ENCODE measurements around the gene LRP1.

The LRP1 gene

GRCh38 chr12:57150400-57151000 lies 22.2 kb downstream of the LRP1 start:
- ATAC-seq (no peak), DNase-seq (no peak)
- H3K4me1 Mint-ChIP-seq = no peaks in the 10 kb centered on the region

GRCh38 chr12:57151741-57152630 lies 23.7 kb downstream of the LRP1 start:
- DNase-seq = no peak
- ATAC-seq = no peak
- no peaks in the 10 kb centered on the region for H3K9me3 Mint-ChIP-seq
- H3K4me3 Mint-ChIP-seq = no peak overlapping the region
- H3K27ac Mint-ChIP-seq = no peak overlapping the region
- H3K27me3 Mint-ChIP-seq = peaks cover 6% of the 10 kb centered on the region
- no peaks in the 10 kb centered on the region for H3K4me1 Mint-ChIP-seq

More at GRCh38 chr12:57150400-57151000, 22.2 kb downstream of the LRP1 start:
- Mint-ChIP-seq H3K4me3 (no peak overlapping the region), H3K27me3 (no peaks in the 10 kb centered on the region), H3K9me3 (no peaks in the 10 kb centered on the region), H3K27ac (no peak overlapping the region)

GRCh38 chr12:57152639-57153038 lies 24.4 kb downstream of the LRP1 start:
- Mint-ChIP-seq H3K27ac (no peak overlapping the region), H3K27me3 (peaks cover 6% of the 10 kb centered on the region), H3K4me3 (no peak overlapping the region), H3K4me1 (peaks cover 3% of the 10 kb centered on the region), H3K9me3 (no peaks in the 10 kb centered on the region)
- ATAC-seq (no peak), DNase-seq (no peak)

GRCh38 chr12:57153415-57153997 lies 25.2 kb downstream of the LRP1 start:
- H3K4me1 Mint-ChIP-seq = peaks cover 10% of the 10 kb centered on the region
- DNase-seq = no peak
- H3K4me3 Mint-ChIP-seq = no peak overlapping the region
- H3K27me3 Mint-ChIP-seq = peaks cover 6% of the 10 kb centered on the region
- no peak overlapping the region for H3K27ac Mint-ChIP-seq
- no peaks in the 10 kb centered on the region for H3K9me3 Mint-ChIP-seq
- no peak for ATAC-seq

GRCh38 chr12:57154076-57154475 lies 25.8 kb downstream of the LRP1 start:
- H3K4me3 Mint-ChIP-seq = no peak overlapping the region
- peaks cover 6% of the 10 kb centered on the region for H3K27me3 Mint-ChIP-seq
- H3K9me3 Mint-ChIP-seq = no peaks in the 10 kb centered on the region
- DNase-seq (no peak), ATAC-seq (no peak)
- no peak overlapping the region for H3K27ac Mint-ChIP-seq
- peaks cover 10% of the 10 kb centered on the region for H3K4me1 Mint-ChIP-seq

- no peak for ATAC-seq
- Mint-ChIP-seq H3K27me3 (peaks cover 6% of the 10 kb centered on the region), H3K9me3 (no peaks in the 10 kb centered on the region), H3K27ac (peak overlapping the region in 1 of 2 donors; percentile 80), H3K4me1 (peaks cover 10% of the 10 kb centered on the region), H3K4me3 (no peak overlapping the region)
- DNase-seq = no peak
Measured at GRCh38 chr12:57154804-57155434, 26.6 kb downstream of the LRP1 start.

GRCh38 chr12:57156701-57157403 lies 28.6 kb downstream of the LRP1 start:
- DNase-seq (no peak), ATAC-seq (no peak)
- H3K4me3 Mint-ChIP-seq = no peak overlapping the region
- H3K27me3 Mint-ChIP-seq = peaks cover 6% of the 10 kb centered on the region
- H3K4me1 Mint-ChIP-seq = peaks cover 10% of the 10 kb centered on the region
- H3K27ac Mint-ChIP-seq = no peak overlapping the region
- H3K9me3 Mint-ChIP-seq = no peaks in the 10 kb centered on the region

GRCh38 chr12:57157588-57158173 lies 29.4 kb downstream of the LRP1 start:
- H3K4me1 Mint-ChIP-seq = peaks cover 10% of the 10 kb centered on the region
- no peak for DNase-seq
- H3K27ac Mint-ChIP-seq = no peak overlapping the region
- peak; percentile 64 for ATAC-seq
- no peak overlapping the region for H3K4me3 Mint-ChIP-seq
- no peaks in the 10 kb centered on the region for H3K9me3 Mint-ChIP-seq
- peaks cover 6% of the 10 kb centered on the region for H3K27me3 Mint-ChIP-seq

- H3K9me3 Mint-ChIP-seq = no peaks in the 10 kb centered on the region
- DNase-seq (no peak), ATAC-seq (no peak)
- peaks cover 10% of the 10 kb centered on the region for H3K4me1 Mint-ChIP-seq
- H3K27me3 Mint-ChIP-seq = peaks cover 6% of the 10 kb centered on the region
- no peak overlapping the region for H3K4me3 Mint-ChIP-seq
- no peak overlapping the region for H3K27ac Mint-ChIP-seq
Measured at GRCh38 chr12:57158186-57158585, 29.9 kb downstream of the LRP1 start.

- H3K27ac Mint-ChIP-seq = no peak overlapping the region
- DNase-seq = no peak
- peaks cover 10% of the 10 kb centered on the region for H3K4me1 Mint-ChIP-seq
- peaks cover 6% of the 10 kb centered on the region for H3K27me3 Mint-ChIP-seq
- no peak overlapping the region for H3K4me3 Mint-ChIP-seq
- no peak for ATAC-seq
- no peaks in the 10 kb centered on the region for H3K9me3 Mint-ChIP-seq
Measured at GRCh38 chr12:57158665-57159064, 30.4 kb downstream of the LRP1 start.

GRCh38 chr12:57159311-57159710 lies 31.0 kb downstream of the LRP1 start:
- no peak overlapping the region for H3K4me3 Mint-ChIP-seq
- peaks cover 10% of the 10 kb centered on the region for H3K4me1 Mint-ChIP-seq
- no peaks in the 10 kb centered on the region for H3K9me3 Mint-ChIP-seq
- H3K27ac Mint-ChIP-seq = peak overlapping the region in 1 of 2 donors; percentile 27
- peaks cover 6% of the 10 kb centered on the region for H3K27me3 Mint-ChIP-seq
- ATAC-seq (no peak), DNase-seq (no peak)

- ATAC-seq (no peak), DNase-seq (no peak)
- H3K27ac Mint-ChIP-seq = no peak overlapping the region
- H3K27me3 Mint-ChIP-seq = peaks cover 6% of the 10 kb centered on the region
- H3K4me1 Mint-ChIP-seq = peaks cover 10% of the 10 kb centered on the region
- H3K9me3 Mint-ChIP-seq = no peaks in the 10 kb centered on the region
- no peak overlapping the region for H3K4me3 Mint-ChIP-seq
Measured at GRCh38 chr12:57160040-57160439, 31.8 kb downstream of the LRP1 start.

- H3K9me3 Mint-ChIP-seq = no peaks in the 10 kb centered on the region
- H3K4me3 Mint-ChIP-seq = no peak overlapping the region
- H3K27me3 Mint-ChIP-seq = peaks cover 6% of the 10 kb centered on the region
- ATAC-seq = no peak
- H3K4me1 Mint-ChIP-seq = peaks cover 10% of the 10 kb centered on the region
- H3K27ac Mint-ChIP-seq = no peak overlapping the region
- DNase-seq = no peak
Measured at GRCh38 chr12:57160741-57161140, 32.5 kb downstream of the LRP1 start.

GRCh38 chr12:57161491-57161890 lies 33.2 kb downstream of the LRP1 start:
- no peak for DNase-seq
- H3K4me3 Mint-ChIP-seq = no peak overlapping the region
- H3K4me1 Mint-ChIP-seq = peaks cover 14% of the 10 kb centered on the region
- peaks cover 4% of the 10 kb centered on the region for H3K27me3 Mint-ChIP-seq
- H3K27ac Mint-ChIP-seq = no peak overlapping the region
- no peaks in the 10 kb centered on the region for H3K9me3 Mint-ChIP-seq
- ATAC-seq = no peak

GRCh38 chr12:57162553-57163125 lies 34.4 kb downstream of the LRP1 start:
- H3K27ac Mint-ChIP-seq = peak overlapping the region in 1 of 2 donors; percentile 94
- peaks cover 22% of the 10 kb centered on the region for H3K4me1 Mint-ChIP-seq
- no peaks in the 10 kb centered on the region for H3K9me3 Mint-ChIP-seq
- DNase-seq (no peak), ATAC-seq (no peak)
- H3K27me3 Mint-ChIP-seq = no peaks in the 10 kb centered on the region
- H3K4me3 Mint-ChIP-seq = no peak overlapping the region

Measured in stimulated activated naive CD8-positive, alpha-beta T cell treated with anti-CD3 and anti-CD28 coated beads, Interleukin-15, amount 100 ng/mL, for 72 hours (primary cell).